ENCODE measurements around the gene LTBP3.
A peak's percentile ranks its signal among the peaks of the same experiment; 100 is the strongest.

Gene LTBP3

DNA sequence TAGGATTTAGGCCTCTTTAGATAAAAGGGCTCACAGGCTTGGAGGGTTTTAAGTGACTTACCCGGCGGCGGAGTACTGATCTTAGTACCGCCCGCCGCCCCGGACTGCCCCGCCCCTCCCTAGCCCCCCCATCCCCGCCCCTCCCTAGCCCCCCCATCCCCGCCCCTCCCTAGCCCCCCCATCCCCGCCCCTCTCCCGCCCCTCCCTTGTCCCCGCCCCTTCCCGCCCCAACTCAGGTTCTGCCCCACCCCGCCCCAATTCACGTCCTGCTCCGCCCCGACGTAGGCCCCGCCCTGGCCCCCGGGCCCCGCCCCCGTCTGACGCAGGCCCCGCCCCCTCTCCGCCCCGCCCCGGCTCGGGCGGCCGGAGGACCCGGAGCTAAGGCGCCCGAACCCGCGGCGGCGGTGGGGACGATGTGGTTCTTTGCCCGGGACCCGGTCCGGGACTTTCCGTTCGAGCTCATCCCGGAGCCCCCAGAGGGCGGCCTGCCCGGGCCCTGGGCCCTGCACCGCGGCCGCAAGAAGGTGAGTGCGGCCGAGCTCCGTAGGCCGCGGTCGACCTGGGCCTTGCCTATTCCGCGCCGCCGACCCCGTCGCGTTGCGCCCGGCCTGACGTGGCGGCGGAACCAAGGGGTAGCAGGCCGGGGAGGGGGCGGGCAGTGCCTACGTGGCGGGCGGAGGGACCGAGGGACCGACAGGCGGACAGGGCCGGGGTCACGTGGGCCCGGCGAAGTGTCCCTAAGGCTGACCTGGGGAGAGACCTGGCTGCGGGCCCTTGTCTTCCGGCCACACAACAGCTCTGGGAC, 33.2 kb downstream of the LTBP3 start, which contains the start of gene SCYL1 (continued):
- TF ChIP-seq, protein P1, sequence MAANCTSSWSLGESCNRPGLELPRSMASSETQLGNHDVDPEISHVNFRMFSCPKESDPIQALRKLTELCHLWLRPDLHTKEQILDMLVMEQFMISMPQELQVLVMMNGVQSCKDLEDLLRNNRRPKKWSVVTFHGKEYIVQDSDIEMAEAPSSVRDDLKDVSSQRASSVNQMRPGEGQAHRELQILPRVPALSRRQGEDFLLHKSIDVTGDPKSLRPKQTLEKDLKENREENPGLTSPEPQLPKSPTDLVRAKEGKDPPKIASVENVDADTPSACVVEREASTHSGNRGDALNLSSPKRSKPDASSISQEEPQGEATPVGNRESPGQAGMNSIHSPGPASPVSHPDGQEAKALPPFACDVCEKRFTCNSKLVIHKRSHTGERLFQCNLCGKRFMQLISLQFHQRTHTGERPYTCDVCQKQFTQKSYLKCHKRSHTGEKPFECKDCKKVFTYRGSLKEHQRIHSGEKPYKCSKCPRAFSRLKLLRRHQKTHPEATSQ (tag by site-specific recombination; IDR thresholded peaks at IDR 0.05) = no peak
- TF ChIP-seq KLF9 (tag by site-specific recombination; IDR thresholded peaks at IDR 0.05; ENCODE audit: low read depth) (peak; percentile 40; the same call in 1 of the 2 replicates), ZNF513 (tag by site-specific recombination; IDR thresholded peaks at IDR 0.05) (no peak), ZFP3 (tag by site-specific recombination; IDR thresholded peaks at IDR 0.05; ENCODE audit: low read depth) (no peak), ZNF639 (tag by site-specific recombination; IDR thresholded peaks at IDR 0.05) (no peak), ZNF654 (tag by site-specific recombination; IDR thresholded peaks at IDR 0.05; ENCODE audit: low read depth) (no peak), ZNF792 (tag by site-specific recombination; IDR thresholded peaks at IDR 0.05) (no peak), ZFP41 (tag by site-specific recombination; IDR thresholded peaks at IDR 0.05; ENCODE audit: borderline replicate concordance) (no peak), ZNF585B (tag by site-specific recombination; IDR thresholded peaks at IDR 0.05) (no peak), ZNF133 (tag by site-specific recombination; IDR thresholded peaks at IDR 0.05) (no peak), ZNF114 (tag by site-specific recombination; IDR thresholded peaks at IDR 0.05) (no peak), ZNF837 (tag by site-specific recombination; IDR thresholded peaks at IDR 0.05) (no peak), ZBTB1 (tag by site-specific recombination; IDR thresholded peaks at IDR 0.05) (no peak), BCL11A (tag by site-specific recombination; IDR thresholded peaks at IDR 0.05; ENCODE audit: low read depth) (no peak), ZNF132 (tag by site-specific recombination; IDR thresholded peaks at IDR 0.05; ENCODE audit: borderline replicate concordance) (no peak), ZNF664 (tag by site-specific recombination; IDR thresholded peaks at IDR 0.05) (no peak), KLF17 (tag by site-specific recombination; IDR thresholded peaks at IDR 0.05) (no peak; the same call in 1 of the 2 replicates), PRDM4 (tag by site-specific recombination; IDR thresholded peaks at IDR 0.05) (no peak)
- TF ChIP-seq, protein P2, sequence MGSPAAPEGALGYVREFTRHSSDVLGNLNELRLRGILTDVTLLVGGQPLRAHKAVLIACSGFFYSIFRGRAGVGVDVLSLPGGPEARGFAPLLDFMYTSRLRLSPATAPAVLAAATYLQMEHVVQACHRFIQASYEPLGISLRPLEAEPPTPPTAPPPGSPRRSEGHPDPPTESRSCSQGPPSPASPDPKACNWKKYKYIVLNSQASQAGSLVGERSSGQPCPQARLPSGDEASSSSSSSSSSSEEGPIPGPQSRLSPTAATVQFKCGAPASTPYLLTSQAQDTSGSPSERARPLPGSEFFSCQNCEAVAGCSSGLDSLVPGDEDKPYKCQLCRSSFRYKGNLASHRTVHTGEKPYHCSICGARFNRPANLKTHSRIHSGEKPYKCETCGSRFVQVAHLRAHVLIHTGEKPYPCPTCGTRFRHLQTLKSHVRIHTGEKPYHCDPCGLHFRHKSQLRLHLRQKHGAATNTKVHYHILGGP (tag by site-specific recombination; IDR thresholded peaks at IDR 0.05) = no peak
- TF ChIP-seq, protein P3, sequence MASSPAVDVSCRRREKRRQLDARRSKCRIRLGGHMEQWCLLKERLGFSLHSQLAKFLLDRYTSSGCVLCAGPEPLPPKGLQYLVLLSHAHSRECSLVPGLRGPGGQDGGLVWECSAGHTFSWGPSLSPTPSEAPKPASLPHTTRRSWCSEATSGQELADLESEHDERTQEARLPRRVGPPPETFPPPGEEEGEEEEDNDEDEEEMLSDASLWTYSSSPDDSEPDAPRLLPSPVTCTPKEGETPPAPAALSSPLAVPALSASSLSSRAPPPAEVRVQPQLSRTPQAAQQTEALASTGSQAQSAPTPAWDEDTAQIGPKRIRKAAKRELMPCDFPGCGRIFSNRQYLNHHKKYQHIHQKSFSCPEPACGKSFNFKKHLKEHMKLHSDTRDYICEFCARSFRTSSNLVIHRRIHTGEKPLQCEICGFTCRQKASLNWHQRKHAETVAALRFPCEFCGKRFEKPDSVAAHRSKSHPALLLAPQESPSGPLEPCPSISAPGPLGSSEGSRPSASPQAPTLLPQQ (tag by site-specific recombination; IDR thresholded peaks at IDR 0.05) = peak; percentile 57

Measured in HEK293 (cell line).